Measurements from ENCODE around the gene DENND2A.
"Not testable (repeated sequence)": the region's sequence is repeated elsewhere in the genome, so short reads cannot be mapped to it uniquely, and the experiment has no call there.

DENND2A gene

GRCh38 chr7:140645166-140645900 is 4.7 kb upstream of the DENND2A start:
- DNase-seq: no peak
- H3K4me1 Mint-ChIP-seq: peaks cover 11% of the 10 kb centered on the region
- H3K4me3 Mint-ChIP-seq: no peak overlapping the region
- no peaks in the 10 kb centered on the region for H3K36me3 Mint-ChIP-seq (ENCODE audit: low read depth)
- no peak for ATAC-seq
- no peaks in the 10 kb centered on the region for H3K9me3 Mint-ChIP-seq
- no peak overlapping the region for H3K27ac Mint-ChIP-seq
- peaks cover 36% of the 10 kb centered on the region for H3K27me3 Mint-ChIP-seq

DNA sequence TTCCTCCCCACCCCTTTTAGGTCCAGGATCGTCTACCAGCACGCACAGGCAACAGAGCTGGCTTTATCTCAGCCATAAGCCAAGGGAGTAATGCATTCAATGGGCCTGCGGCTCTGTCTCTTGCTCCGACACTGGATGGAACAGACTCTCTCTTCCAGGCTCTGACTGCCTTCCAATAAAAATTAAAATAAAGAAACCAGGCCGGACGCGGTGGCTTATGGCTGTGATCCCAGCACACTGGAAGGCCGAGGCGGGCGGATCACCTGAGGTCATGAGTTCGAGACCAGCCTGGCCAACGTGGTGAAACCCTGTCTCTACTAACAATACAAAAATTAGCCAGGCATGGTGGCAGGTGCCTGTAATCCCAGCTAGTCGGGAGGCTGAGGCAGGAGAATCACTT is 4.1 kb upstream of the DENND2A start:
- not testable (repeated sequence) for H3K36me3 Mint-ChIP-seq (ENCODE audit: low read depth); DNase-seq; H3K27ac Mint-ChIP-seq; H3K9me3 Mint-ChIP-seq; H3K4me3 Mint-ChIP-seq; ATAC-seq
- Mint-ChIP-seq H3K27me3 (peaks cover 42% of the 10 kb centered on the region), H3K4me1 (peaks cover 14% of the 10 kb centered on the region)

GRCh38 chr7:140643416-140643815 is 2.8 kb upstream of the DENND2A start:
- Mint-ChIP-seq H3K4me3 (no peak overlapping the region), H3K27ac (no peak overlapping the region), H3K9me3 (no peaks in the 10 kb centered on the region), H3K27me3 (peaks cover 50% of the 10 kb centered on the region), H3K36me3 (ENCODE audit: low read depth) (no peaks in the 10 kb centered on the region), H3K4me1 (peaks cover 20% of the 10 kb centered on the region)
- DNase-seq (no peak), ATAC-seq (no peak)

DNA sequence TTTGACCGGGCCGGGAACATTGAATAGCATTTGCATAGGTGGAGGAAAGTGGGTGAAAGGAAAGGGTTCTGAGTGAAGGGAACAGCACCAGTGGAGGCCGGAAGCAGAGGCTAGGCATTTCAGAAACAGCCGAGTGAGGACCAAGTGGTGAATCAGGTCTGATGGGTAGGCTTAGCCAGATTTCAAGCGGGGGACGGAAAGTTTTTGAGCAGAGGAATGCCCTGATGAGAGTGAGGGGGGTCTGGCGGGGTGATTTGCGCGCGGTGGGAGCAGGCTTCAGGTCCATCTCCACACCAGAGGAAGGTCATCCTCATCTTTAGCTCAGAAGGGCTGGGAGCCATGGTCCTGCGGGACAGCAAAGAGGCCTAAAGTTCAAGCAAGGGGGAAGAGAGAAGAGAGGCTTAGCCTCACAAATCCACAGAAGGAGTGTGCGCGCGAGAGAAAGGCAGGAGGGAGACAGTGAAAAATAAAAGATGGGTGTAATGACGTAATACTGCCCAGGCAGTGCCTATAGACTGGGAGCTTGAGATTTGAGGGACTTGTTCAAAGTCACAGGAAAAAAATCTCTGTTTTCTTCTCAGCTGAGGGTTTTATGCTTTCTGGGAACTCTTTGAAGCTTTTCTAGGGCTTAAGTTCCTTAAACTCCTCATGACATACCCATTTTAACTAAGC is 1.0 kb upstream of the DENND2A start:
- Mint-ChIP-seq H3K27ac (no peak overlapping the region), H3K9me3 (no peaks in the 10 kb centered on the region), H3K4me3 (peak overlapping the region; percentile 30), H3K4me1 (peaks cover 13% of the 10 kb centered on the region), H3K27me3 (peaks cover 63% of the 10 kb centered on the region), H3K36me3 (ENCODE audit: low read depth) (no peaks in the 10 kb centered on the region)
- no peak for ATAC-seq
- DNase-seq: no peak

DNA sequence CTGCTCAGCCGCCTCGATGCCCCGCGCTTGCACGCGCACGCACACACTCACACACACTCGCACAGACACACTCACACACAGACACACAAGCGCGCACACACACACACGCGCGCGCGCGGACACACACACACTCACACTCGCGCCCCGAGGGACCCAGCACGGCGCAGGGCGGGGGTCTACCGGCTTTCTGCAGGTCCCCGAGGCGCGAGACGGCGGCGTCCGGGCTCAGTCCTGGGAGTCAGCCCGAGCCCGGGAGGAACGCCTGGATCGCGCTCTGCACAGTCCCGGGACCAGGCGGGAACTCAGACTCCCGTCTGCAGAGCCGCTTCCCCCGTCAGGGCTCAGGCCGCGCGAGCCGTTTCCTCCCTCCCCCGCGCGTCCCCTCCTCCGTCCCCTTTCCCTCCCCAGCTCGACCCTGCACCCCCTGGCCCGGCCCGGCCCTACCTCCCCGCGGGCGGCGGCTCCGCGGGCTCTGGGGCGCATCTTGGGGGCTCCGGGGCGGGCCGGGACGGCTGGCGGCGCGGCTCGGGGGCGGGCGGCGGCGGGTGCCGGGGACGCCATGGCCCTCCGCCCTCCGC is 464 bp downstream of the DENND2A start:
- H3K27me3 Mint-ChIP-seq: peaks cover 67% of the 10 kb centered on the region
- H3K4me3 Mint-ChIP-seq: peak overlapping the region; percentile 82
- peak; percentile 34 for ATAC-seq
- H3K27ac Mint-ChIP-seq: no peak overlapping the region
- peaks cover 13% of the 10 kb centered on the region for H3K4me1 Mint-ChIP-seq
- no peaks in the 10 kb centered on the region for H3K9me3 Mint-ChIP-seq
- DNase-seq: no peak
- no peaks in the 10 kb centered on the region for H3K36me3 Mint-ChIP-seq (ENCODE audit: low read depth)

GRCh38 chr7:140639366-140640053 is 1.1 kb downstream of the DENND2A start:
- Mint-ChIP-seq H3K4me3 (peak overlapping the region; percentile 82), H3K4me1 (peaks cover 13% of the 10 kb centered on the region), H3K36me3 (ENCODE audit: low read depth) (no peaks in the 10 kb centered on the region), H3K9me3 (no peaks in the 10 kb centered on the region), H3K27ac (no peak overlapping the region), H3K27me3 (peaks cover 61% of the 10 kb centered on the region)
- ATAC-seq (no peak), DNase-seq (peak; percentile 18)

DNA sequence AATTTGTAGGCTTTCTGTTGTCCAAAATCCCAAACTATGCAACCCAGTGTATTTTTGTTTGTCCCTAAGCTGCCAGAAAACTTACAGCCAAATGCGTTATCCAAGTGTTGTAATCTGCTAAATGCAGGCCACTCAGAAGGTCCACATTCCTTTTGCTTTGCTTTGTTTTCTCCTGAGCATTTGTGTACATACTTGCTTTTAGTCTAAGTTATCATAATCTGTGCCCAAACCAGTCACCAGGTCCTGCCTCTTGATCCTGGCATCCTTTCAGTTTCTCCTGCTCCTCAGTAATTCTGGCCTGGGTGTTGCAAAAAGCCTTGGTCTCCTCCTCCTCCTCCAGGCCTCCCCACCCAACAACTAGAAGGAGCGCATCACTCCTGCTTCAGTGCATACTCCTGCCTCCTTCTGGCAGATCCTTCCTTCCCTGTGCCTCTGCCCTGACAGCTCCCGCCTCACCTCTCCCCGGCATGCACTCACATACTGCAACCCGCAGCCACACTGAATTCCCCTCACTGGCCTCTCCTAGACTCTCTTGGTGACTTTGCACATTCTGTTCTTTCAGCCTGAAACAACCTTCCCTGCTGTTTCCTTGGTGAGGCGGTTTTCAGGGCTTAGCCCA is 2.3 kb downstream of the DENND2A start:
- Mint-ChIP-seq H3K4me3 (no peak overlapping the region), H3K36me3 (ENCODE audit: low read depth) (no peaks in the 10 kb centered on the region), H3K9me3 (no peaks in the 10 kb centered on the region), H3K4me1 (peaks cover 13% of the 10 kb centered on the region), H3K27me3 (peaks cover 61% of the 10 kb centered on the region), H3K27ac (no peak overlapping the region)
- ATAC-seq (no peak), DNase-seq (no peak)

- no peaks in the 10 kb centered on the region for H3K36me3 Mint-ChIP-seq (ENCODE audit: low read depth)
- no peaks in the 10 kb centered on the region for H3K9me3 Mint-ChIP-seq
- no peak overlapping the region for H3K4me3 Mint-ChIP-seq
- no peak overlapping the region for H3K27ac Mint-ChIP-seq
- no peak for ATAC-seq
- peaks cover 13% of the 10 kb centered on the region for H3K4me1 Mint-ChIP-seq
- H3K27me3 Mint-ChIP-seq: peaks cover 56% of the 10 kb centered on the region
- DNase-seq: no peak
Observed at GRCh38 chr7:140637400-140637799, 3.2 kb downstream of the DENND2A start.

DNA sequence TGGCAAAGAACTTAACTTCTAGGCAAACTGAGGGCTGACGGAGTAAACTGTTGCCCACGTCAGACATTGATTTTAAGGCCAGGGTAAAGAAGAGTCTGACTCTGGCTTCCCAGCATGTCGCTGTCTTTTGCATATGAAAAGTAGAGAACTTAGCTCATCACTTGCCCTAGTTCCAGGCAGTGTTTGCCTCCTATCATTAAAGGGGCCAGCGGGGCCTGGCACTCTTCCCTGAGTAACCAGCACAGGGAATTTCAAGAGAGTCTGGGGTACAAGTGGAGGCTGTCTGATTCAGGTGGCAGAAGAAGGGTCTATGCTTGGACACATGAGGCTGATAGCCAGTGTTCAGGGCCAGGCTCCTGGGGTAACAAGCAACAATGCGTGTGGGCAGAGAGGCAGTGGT is 4.8 kb downstream of the DENND2A start:
- Mint-ChIP-seq H3K9me3 (no peaks in the 10 kb centered on the region), H3K4me3 (no peak overlapping the region), H3K36me3 (ENCODE audit: low read depth) (no peaks in the 10 kb centered on the region), H3K4me1 (peaks cover 8% of the 10 kb centered on the region), H3K27ac (no peak overlapping the region), H3K27me3 (peaks cover 45% of the 10 kb centered on the region)
- ATAC-seq (no peak), DNase-seq (no peak)

DNA sequence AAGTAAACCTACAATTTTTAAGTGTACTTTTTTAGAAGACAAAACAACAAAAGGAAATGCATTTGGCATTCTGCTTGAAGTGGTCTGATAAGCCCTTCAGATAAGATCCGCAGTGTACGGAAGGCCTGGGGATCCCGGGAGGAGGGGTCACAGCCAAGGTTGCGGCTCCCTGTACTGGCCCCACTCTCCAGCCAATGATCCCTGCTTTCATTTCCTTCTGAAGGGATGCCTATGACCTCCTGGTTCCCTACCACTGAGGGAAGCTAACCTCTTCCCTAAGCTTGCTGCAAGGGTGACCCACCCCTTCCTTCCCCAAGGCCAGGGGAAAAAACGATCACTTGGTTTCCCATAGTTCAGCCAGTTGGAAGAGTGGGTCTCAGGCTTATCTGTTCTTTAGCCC is 5.3 kb downstream of the DENND2A start:
- Mint-ChIP-seq H3K27ac (no peak overlapping the region), H3K4me3 (no peak overlapping the region), H3K36me3 (ENCODE audit: low read depth) (no peaks in the 10 kb centered on the region), H3K27me3 (peaks cover 47% of the 10 kb centered on the region), H3K9me3 (no peaks in the 10 kb centered on the region), H3K4me1 (peaks cover 8% of the 10 kb centered on the region)
- ATAC-seq (no peak), DNase-seq (no peak)

DNA sequence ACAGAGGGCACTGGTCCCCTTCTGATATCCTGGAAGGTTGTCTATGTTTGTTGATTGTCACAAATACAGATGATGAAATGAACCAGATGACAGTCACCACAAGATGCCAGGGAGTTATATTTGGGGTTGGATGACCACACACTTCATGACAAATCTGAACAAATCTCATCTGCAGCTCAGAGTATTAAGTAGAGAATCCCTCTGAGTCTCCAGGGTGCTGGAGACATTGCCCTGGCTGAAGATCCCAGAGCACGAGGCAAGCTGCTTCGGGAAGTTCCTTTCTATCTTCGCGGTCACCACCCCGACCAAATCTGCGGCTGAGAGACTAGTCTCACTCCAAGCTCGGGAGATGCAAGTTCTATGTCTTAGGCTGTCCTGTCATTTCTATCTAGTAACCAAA is 9.0 kb downstream of the DENND2A start:
- H3K4me1 Mint-ChIP-seq: no peaks in the 10 kb centered on the region
- ATAC-seq: no peak
- H3K27ac Mint-ChIP-seq: no peak overlapping the region
- no peak overlapping the region for H3K4me3 Mint-ChIP-seq
- H3K9me3 Mint-ChIP-seq: no peaks in the 10 kb centered on the region
- no peak for DNase-seq
- H3K27me3 Mint-ChIP-seq: peaks cover 17% of the 10 kb centered on the region
- no peaks in the 10 kb centered on the region for H3K36me3 Mint-ChIP-seq (ENCODE audit: low read depth)

GRCh38 chr7:140631021-140631420 is 9.6 kb downstream of the DENND2A start:
- H3K9me3 Mint-ChIP-seq: no peaks in the 10 kb centered on the region
- no peak for ATAC-seq

DNA sequence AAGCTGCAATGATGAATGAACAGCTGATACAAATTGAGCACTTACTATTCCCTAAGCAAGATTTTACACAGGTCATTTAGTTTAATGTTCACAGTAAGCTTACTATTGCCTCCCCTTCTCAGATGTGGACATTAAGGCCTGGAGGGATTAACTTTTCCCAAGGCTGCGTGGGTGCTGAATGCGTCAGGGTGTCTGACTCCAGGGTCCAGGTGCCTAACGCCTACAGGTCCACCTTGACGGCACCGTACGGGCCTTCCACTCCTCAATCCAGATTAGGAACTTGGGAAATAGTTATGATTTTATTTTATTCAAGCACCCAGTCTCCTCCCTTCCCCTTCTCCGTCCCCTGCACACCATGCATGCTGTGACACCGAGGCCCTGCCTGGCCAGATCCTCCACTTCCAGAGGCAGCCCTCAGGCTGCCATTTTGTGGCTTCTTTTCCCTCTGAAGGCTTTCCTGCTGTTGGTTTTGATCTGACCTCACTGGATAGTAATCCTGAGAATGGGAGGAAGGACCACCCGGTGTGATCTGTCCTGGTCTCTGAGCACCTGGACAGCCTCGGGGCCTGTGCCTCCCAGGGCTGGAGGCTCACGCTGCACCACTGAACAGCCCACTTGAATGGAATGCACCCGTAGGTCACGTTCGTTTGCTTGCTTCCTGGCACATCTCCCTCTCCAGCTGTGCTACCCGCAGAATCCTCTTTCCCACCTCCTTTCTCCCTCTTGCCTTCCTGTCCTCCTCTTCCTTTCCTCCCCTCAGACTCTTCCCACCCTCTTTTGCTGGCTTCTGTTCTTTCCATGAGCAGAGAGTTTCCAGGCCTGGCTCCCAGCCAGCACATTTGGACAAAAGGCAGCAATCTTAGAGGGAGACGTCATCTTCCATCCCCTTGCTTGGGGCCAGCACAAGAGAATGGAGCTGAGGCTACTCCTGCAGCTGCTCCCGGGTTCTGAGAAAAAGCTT is 14.4 kb downstream of the DENND2A start:
- no peaks in the 10 kb centered on the region for H3K36me3 Mint-ChIP-seq (ENCODE audit: low read depth)
- H3K27me3 Mint-ChIP-seq: peaks cover 7% of the 10 kb centered on the region
- no peaks in the 10 kb centered on the region for H3K4me1 Mint-ChIP-seq
- H3K27ac Mint-ChIP-seq: no peak overlapping the region
- H3K9me3 Mint-ChIP-seq: no peaks in the 10 kb centered on the region
- H3K4me3 Mint-ChIP-seq: no peak overlapping the region
- no peak for ATAC-seq
- no peak for DNase-seq

More at GRCh38 chr7:140631021-140631420, 9.6 kb downstream of the DENND2A start:
- H3K36me3 Mint-ChIP-seq (ENCODE audit: low read depth): no peaks in the 10 kb centered on the region
- peaks cover 14% of the 10 kb centered on the region for H3K27me3 Mint-ChIP-seq
- no peak overlapping the region for H3K4me3 Mint-ChIP-seq
- no peak for DNase-seq
- no peak overlapping the region for H3K27ac Mint-ChIP-seq
- no peaks in the 10 kb centered on the region for H3K4me1 Mint-ChIP-seq
